Measurements from ENCODE around the gene CHMP4B.
"Not testable (repeated sequence)": the region's sequence is repeated elsewhere in the genome, so short reads cannot be mapped to it uniquely, and the experiment has no call there.

CHMP4B gene

DNA sequence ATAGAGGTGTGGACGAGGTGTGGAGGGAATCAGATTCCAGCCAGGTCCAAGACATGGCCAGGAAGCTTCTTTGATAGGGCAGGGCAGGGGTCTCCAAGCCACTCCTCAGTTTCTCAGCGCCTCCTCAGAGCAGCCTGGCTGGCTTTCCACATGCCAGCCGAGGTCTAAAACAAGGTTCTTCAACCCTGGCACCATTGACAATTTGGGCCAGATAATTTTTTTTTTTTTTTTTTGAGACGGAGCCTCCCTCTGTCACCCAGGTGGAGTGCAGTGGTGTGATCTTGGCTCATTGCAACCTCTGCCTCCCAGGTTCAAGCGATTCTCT, 21.3 kb upstream of the CHMP4B start:
- no peak for DNase-seq (ENCODE audit: low spot score)

DNA sequence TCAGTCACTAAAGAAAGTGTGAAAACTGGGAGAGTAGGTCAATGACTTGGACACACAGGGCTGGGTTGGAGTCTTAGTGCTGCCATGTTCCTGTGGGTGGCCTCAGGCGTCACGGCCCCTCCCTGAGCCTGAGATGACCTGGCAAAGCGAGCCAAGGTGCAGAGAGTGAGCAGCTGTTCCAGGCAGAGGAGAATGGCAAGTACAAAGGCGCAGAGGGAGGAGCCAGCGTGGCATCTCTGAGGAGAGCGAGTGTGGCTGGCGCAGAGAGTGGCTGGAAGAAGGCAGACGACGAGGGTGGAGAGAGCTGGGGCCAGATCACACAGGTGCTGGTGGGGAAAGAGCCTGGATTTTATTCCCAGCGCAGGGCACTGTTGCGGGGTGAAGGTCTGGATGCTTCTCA, 20.6 kb upstream of the CHMP4B start:
- no peak for DNase-seq (ENCODE audit: low spot score)

DNA sequence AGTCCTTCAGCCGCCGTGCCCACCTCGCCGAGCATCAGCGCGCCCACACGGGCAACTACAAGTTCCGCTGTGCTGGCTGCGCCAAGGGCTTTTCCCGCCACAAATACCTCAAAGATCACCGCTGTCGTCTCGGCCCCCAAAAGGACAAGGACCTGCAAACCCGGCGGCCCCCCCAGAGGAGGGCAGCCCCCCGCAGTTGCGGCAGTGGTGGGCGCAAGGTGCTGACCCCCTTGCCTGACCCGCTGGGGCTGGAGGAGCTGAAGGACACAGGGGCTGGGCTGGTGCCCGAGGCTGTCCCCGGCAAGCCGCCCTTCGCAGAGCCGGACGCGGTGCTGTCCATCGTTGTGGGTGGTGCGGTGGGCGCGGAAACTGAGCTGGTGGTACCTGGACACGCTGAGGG, 20.1 kb upstream of the CHMP4B start:
- DNase-seq (ENCODE audit: low spot score), result no peak

DNA sequence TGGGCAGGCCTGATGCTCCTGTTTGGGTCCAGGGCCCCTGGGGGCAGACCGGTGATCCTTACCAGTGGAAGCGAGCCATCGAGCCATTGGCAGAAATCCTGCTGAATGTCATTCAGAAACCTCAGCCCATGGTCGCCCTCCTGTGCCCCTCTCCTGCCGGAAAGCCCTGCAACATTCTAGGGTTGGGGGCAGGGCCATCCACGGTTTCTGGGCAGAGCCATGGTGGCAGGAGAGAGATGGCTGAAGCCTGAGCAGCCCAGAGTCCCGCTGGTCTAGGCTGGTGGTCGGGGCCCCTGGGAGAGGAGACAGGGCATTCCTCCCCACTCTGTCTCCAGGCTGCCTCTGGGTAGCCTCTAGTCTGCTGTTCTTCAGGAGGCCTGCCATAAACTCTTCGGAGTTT, 19.6 kb upstream of the CHMP4B start:
- no peak for DNase-seq (ENCODE audit: low spot score)

DNA sequence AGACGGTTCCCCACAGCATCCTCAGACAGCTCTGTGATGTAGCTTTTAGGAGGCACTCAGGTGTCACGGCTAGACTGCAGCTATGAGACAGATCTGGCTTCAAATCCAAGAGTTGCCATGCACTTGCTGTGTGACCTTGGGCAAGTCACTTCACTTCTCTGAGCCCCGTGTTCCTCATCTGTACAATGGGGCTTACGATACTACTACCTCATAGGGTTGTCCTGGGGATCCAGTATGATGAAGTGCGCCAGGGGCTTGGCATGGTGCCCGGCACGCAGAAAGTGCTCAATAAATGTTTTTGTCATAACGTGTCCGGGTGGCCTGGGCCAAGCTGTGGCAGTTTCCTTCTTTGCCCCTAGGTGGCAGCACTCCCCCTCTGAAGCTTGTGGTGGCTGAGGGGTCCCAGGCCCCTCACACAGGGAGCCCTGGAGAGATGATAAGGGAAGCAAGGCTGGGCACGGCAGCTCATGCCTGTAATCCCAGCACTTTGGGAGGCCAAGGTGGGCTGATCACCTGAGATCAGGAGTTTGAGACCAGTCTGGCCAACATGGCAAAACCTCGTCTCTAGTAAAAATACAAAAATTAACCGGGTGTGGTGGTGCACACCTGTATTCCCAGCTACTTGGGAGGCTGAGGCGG, 19.1 kb upstream of the CHMP4B start:
- DNase-seq (ENCODE audit: low spot score), result peak; percentile 69

DNA sequence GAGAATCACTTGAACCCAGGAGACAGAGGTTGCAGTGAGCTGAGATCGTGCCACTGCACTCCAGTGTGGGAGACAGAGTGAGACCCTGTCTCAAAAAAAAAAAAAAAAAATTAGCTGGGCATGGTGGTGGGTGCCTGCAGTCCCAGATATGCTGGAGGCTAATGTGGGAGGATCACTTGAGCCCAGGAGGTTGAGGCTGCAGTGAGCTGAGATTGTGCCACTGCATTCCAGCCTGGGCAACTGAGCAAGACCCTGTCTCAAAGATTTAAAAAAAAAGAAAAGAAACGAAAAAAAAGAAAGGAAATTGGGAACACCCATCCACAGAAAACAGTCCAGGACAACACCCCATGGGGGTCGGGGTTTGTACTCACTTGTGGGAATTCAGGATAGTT, 18.6 kb upstream of the CHMP4B start:
- DNase-seq (ENCODE audit: low spot score), result not testable (repeated sequence)

DNA sequence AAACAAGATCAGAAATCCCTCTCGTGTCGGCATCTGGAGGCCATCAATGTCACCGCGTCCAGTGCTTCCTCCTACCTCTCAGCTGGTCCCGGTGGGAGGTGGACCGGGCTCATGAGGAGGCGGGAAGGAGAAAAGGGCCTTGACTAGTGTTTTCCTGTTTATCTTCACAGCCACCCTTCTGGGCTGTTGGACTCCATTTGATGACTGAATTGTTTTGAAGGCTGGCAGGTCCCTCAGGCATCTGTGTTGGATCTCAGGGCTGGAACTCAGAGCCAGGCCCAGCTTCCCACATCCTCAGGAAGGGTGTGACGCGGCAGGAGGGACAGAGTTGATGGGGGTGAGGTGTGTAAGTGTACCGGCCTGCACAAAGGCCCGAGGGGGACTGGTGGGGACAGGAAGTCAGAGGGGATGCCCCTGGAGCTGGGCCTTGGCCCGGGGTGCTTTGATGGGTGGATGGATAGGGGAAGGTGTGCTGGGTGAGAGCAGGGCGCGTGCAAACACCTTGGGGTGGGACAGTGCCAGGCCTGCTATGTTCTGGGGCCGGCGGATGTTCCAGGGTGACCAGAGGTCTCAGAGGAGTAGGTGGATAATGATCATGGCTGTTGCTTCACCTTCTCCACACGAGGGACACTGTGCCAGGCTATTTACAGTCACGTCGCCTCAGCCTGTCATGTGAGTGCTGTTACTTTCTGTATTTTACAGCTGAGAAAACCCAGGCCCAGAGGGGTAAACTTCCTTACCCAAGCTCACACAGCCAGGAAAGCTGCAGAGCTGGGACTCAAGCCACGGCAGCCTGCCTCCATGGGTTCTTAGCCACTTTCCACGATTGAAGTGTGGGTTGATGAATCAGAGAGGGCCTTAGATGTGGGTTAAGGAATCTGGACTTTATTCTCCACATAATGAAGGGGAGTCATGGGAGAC, 17.9 kb upstream of the CHMP4B start:
- no peak for DNase-seq (ENCODE audit: low spot score)

DNA sequence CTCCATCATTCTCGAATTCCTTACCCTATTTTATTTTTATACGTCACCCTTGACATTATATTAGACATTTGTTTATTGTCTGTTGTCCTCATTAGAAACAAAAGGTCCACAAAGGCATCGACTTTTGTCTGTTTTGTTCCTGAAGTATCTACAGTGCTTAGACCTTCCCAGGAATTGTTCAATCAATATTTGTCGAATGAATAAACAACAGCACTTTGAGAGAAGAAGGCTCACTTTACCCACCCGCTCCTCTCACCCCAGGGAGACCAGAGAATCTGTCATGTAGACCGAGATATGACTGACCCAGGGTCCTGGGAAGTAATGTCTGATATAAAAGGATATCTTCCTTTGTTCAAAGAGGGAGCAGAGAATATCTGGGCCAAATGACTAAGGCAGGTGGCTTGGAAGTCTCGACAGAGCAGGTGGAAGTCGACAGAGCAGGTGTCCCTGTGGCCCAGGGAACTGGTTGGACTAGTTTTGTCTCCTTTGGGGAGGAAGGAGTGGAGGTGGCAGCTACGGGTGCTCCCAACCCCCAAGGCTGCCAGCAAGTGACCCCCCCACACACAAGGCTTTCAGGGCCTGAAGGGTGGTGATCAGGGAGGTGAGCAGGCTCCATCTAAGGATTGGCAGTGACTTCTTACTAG, 14.8 kb upstream of the CHMP4B start:
- DNase-seq (ENCODE audit: low spot score), result no peak

DNA sequence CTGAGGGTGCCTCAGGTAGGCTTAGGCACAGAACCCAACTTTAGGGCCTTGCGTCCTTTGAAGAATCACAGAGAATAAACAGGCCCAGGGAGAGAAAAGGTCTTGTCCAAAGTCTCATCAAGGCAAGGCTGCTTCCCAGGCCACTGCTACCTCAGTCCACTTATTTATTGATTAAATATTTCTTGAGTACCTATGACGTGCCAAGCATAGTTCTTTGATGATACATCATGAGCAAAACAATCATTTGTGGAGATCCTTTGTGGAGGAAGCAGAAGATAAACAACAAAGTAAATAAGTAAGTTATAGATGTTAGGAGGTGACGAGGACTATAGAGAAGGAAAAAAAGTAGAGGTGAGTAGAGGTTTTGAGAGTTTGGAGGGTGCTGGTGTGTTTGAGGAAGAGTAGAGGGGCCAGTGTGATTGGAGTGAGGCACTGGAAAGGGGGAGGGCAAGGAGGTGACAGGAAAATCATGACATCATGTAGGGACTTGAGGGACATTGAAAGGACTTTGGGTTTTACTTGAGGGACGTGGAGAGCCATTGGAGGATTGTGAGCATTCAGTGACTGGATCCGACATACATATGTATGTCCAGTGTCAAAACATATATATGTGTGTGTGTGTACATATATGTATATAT, 14.1 kb upstream of the CHMP4B start:
- no peak for DNase-seq (ENCODE audit: low spot score)

DNA sequence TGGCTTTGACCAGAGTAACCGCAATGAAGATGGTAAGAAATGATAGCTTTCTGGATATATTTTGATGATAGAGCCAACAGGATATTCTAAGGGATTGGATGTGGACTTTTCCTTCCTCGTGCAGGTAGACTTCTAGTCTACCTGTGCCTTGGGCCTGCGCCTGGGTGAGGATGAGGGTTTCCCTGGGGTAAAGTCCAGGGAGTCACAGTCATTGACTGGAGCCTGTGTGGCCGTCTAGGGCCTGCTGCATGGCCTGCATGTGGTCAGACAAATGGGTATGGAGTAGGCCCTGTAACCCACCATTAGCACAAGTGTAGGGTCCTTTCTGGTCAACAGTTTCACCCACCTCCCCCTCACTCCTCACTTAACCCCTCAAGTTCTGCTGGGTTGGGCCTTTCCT, 12.7 kb upstream of the CHMP4B start:
- no peak for DNase-seq (ENCODE audit: low spot score)

DNA sequence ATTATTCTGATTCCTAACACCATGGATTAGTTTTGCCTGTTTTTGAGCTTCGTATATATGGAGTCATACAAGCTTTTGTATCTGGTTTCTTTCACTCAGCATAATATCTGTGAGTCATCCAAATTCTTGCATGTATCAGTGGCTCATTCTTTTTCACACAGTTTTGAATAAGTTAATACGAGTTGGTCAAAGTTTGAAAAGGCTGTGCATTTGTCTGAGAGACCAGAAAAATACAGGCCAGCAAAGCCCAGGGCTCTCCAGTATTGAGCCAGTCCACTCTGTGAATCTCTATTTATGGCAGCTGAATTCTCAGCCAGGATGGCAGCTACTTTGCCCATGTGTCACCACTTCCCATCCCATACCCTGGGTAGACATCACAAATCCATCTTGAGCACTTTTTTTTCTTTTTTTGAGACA, 7.2 kb upstream of the CHMP4B start:
- DNase-seq (ENCODE audit: low spot score), result no peak

DNA sequence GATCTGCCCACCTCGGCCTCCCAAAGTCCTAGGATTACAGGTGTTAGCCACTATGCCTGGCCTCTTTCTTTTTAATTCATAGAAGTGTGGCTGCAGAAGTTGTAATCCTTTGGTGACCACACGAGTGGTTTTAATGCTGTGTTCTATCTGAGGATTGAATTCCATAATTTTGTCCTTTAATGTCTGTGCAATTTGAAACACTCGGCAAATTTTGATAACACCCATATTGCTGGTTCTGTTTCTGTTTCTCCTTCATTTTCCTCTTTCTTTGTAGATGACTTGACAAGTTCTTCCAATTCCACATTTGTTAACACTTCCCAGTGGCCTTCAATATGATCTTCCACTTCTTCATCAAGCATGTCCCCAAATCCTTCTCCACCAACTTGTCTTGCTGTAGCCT, 2.8 kb upstream of the CHMP4B start:
- no peak for DNase-seq (ENCODE audit: low spot score)

DNA sequence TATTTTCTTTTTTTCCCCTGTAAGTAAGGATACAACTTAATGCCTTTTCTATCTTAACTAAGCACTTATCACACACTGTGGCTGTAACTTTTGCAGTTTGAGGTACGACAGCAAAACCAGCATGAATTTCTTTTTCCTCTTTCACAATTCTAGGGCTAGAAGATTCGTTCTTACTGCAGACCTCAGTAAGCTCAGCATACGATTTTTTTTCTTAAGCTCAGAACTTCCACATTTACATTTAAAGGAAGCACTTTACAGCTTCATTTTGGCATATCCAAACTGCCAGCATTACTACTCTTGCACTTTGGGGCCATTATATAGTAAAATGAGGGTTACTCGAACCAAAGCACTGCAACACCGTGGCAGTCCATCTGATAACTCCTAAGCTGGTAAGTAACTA, 889 bp upstream of the CHMP4B start:
- no peak for DNase-seq (ENCODE audit: low spot score)

DNA sequence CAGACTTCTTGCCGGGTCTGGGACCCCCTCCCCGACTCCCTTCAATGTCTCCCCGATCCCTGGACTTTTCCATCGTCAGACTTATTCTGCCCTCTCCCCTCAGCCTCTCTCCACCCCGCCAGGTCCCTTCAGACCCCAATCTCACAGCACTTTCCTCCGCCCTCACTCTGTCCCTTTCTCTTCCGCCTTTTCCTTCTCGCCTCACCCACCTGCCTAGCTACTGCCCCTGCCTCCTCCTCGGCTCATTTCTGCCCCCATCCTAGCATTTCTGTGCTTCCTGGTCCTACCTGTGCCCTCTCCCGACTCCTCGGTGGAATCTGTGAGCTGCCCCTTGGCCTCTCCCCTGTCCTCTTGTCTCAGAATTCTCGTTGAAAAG, 616 bp downstream of the CHMP4B start:
- peak; percentile 59 for DNase-seq (ENCODE audit: low spot score)

DNA sequence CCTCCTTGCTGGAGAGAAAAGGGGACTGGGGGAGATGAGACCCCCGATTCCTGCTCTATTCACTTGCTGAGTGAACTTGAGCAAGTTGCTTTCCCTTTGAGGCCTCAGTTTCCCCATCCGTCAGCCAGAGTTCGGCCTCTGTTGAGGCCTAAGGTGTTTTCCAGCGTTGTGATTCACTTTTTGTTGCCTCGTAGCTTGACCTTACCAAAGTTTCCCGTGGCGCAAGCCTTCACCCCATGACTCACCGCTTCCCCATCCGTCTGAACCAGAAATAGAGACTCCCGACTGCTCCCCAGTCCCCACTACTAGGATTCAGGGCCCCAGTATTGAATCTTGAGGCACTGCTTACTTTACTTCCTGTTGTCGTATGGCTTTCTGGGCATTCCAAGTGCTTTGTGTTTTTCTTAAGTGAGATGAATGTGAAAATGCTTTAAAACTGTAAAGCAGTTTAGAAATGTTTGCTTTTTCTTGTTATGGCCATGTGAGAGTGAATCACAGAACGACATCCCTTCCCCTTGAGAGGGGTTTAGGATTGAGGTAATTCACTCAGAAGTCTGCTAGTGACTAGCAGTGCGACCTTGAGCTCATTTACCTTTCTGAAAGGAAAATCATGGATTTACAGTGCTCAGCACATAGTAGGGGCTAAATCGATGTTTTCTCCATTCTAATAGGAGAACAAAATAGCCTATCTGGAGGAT, 1.2 kb downstream of the CHMP4B start:
- peak; percentile 54 for DNase-seq (ENCODE audit: low spot score)

DNA sequence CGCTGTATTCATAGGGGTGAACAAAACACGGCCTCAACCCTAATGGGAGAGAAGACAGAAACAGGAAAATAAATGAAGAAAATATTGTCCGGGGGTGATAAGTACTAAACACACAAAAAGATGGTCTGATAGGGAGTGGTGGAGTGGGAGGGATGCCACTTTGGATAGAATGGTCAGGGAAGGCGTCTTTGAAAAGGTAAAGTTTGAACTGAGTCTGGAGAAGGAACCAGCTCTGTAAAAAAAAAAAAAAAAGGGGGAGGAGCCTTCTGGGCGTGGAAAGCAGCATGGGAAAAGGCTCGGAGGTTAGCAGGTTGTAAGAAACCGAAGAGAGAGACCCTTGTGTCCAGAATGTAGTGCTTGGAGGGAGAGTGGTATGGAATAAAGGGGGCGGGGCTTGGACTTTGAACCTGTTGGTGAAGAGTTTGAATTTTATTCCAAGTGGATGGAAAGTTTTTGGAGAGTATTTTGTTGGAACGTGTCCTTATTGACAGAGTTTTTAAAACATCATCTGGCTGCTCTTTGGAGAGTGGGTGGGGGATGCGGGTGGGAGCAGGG, 1.8 kb downstream of the CHMP4B start:
- peak; percentile 68 for DNase-seq (ENCODE audit: low spot score)

DNA sequence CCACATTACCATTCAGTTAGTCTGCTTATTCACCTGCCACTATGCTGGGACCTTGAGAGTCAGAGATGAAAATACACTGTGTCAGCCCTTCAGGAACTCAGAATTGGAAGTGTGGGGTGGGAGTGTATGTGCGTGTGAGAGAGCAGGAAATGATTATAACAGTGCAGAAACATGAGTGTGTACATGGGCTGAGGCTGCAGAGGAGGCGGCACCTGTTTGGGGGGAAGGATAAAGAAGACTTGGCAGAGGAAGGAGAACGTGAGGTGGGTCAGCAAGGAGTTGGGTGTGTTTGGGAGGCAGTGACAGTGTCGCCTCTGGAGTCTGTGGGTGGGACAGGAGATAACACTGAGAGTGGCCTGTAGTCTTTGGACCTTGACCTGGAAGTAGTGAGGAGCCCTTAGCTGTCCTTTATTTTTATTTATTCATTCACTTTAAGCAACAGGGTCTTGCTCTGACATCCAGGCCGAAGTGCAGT, 3.1 kb downstream of the CHMP4B start:
- DNase-seq (ENCODE audit: low spot score), result no peak

DNA sequence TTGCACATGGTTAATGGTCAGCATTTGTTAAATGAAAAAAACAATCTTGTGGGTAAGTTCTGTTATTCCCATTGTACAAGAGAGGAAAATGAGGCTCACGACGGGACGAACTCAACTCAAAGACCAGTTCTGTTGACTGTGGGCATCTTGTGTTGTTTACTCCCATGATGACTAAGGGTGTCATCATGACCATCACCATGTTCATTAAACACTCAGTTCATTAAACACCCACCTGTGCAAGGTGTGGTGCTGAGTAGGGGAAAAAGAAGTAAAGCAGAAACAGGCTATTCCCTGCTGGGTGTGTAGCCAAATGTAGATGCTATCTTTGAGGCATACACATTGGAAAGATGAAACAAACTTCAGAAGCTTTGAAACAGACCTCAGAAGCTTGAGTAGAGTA, 4.5 kb downstream of the CHMP4B start:
- no peak for DNase-seq (ENCODE audit: low spot score)

DNA sequence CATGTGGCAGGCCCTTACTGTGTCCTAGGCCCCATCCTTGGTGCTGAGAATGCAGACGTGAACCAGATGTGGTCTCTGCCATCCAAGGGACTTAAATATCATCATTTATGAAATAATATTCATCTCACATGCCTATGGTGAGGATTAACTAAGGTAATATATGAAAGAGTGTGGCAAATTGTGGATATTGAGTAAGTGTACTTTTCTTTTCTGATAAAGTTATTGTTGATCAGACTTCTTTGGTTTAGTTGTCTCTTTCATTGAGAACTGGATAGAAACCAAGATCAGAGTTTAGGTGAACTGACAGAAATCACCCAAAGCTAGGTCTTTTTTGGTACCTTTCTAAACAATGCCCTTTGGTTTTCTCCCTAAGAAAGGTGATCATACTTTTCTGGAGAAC, 5.0 kb downstream of the CHMP4B start:
- DNase-seq (ENCODE audit: low spot score), result no peak

DNA sequence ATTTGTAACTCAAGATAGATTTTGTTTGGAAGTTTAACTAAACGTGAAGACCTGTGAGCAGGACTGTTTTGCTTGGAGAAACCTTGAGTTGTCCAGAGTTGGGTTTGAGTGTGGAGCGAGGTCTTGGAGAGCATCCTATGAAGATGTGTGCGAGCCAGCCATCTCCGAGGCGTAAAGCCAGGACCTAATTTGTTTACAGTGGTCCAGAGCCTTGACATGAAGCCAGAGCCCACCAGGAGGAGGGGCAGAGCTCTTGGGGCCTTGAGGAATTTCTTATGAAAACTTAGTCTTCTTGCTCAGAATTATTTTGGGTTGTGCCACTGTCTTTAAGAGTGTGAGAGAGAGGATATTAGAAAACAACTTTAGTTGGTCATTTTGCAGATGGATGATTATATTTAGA, 6.3 kb downstream of the CHMP4B start:
- DNase-seq (ENCODE audit: low spot score), result no peak

DNA sequence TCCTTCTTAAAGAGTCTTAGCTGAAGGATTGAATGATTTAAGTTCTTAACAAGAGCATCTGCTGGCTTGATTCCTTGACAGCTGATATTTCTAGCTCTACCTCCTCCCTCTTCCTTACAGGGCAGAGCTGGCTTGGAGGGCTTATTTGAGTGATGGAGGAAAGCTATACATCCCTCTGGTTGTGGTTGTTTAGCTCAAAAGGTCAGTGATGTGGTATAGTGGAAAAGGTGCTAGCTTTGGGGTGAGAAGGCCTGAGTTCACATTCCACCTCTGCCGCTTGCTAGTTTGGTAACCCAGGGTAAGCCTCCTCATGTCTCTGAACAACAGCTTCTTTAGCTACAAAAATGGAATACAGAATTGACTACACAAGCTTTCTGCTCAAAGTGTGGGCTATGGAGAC, 8.3 kb downstream of the CHMP4B start:
- DNase-seq (ENCODE audit: low spot score), result no peak

DNA sequence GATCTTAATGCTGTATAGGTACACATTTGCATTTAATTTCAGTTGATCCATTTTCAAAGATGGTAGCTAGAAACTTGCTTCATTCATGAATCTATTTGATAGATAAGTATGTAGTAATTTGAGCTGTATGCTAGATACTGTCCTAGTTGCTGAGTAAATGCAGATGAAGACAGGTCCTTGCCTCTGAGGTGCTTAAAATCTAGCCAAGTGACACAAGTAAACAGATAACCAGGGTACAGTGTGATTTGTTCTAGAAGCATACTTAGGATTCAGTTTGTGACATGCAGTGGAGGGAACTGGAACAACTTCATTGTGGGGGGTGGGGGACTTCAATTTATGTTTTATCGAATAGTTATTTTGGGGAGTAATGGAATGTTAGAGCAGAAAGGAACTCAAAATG, 9.2 kb downstream of the CHMP4B start:
- DNase-seq (ENCODE audit: low spot score), result no peak

Data from HuH-7.5 (cell line).